Stimulated activated CD4-positive, alpha-beta T cell treated with anti-CD3 and anti-CD28 coated beads, Interleukin-12 subunit alpha, Interleukin-12 subunit beta, amount 100 ng/mL, for 48 hours (primary cell): Measurements from ENCODE around the gene DENND1A.

Experiments used
- DNase-seq, 3 donors: peaks; one replicate each; pipeline ENCODE4 v3.0.0-alpha.2; 2020; ENCODE audit warnings: low read depth in 2 of 3, low spot score in 1 of 3

The DENND1A gene

GRCh38 chr9:123548741-123549545, 381.0 kb downstream of the DENND1A start:
- DNase-seq, result peak; percentile 50 to 66 (median 59)

- DNase-seq, result peak in 1 of 3 donors; percentile 24
Measured at GRCh38 chr9:123544007-123544827, 385.7 kb downstream of the DENND1A start.

- DNase-seq, result no peak
Measured at GRCh38 chr9:123543492-123543891, 386.4 kb downstream of the DENND1A start.

GRCh38 chr9:123542435-123543225, 387.3 kb downstream of the DENND1A start:
- no peak for DNase-seq

GRCh38 chr9:123541411-123541810, 388.5 kb downstream of the DENND1A start:
- no peak for DNase-seq

- DNase-seq, result no peak
Measured at GRCh38 chr9:123540457-123540856, 389.5 kb downstream of the DENND1A start.

- DNase-seq, result no peak
Measured at GRCh38 chr9:123537809-123538208, 392.1 kb downstream of the DENND1A start.

GRCh38 chr9:123536455-123536868, 393.5 kb downstream of the DENND1A start:
- DNase-seq, result no peak

- DNase-seq, result no peak
Measured at GRCh38 chr9:123534336-123534735, 395.6 kb downstream of the DENND1A start.

GRCh38 chr9:123530244-123530643, 399.7 kb downstream of the DENND1A start:
- DNase-seq, result no peak

GRCh38 chr9:123528501-123528900, 401.4 kb downstream of the DENND1A start:
- DNase-seq, result no peak

GRCh38 chr9:123527981-123528380, 401.9 kb downstream of the DENND1A start:
- no peak for DNase-seq

GRCh38 chr9:123525957-123526356, 404.0 kb downstream of the DENND1A start:
- no peak for DNase-seq

GRCh38 chr9:123525424-123525823, 404.5 kb downstream of the DENND1A start:
- DNase-seq, result no peak

GRCh38 chr9:123524866-123525265, 405.1 kb downstream of the DENND1A start:
- DNase-seq, result no peak

GRCh38 chr9:123523845-123524244, 406.1 kb downstream of the DENND1A start:
- no peak for DNase-seq

- DNase-seq, result no peak
Measured at GRCh38 chr9:123523001-123523400, 406.9 kb downstream of the DENND1A start.

- DNase-seq, result no peak
Measured at GRCh38 chr9:123522251-123522650, 407.7 kb downstream of the DENND1A start.

GRCh38 chr9:123518338-123518737, 411.6 kb downstream of the DENND1A start:
- no peak for DNase-seq

GRCh38 chr9:123517512-123517911, 412.4 kb downstream of the DENND1A start:
- no peak for DNase-seq

- DNase-seq, result no peak
Measured at GRCh38 chr9:123514766-123515165, 415.2 kb downstream of the DENND1A start.
